ENCODE measurements around the gene XPO1.
"Not testable (repeated sequence)": the region's sequence is repeated elsewhere in the genome, so short reads cannot be mapped to it uniquely, and the experiment has no call there.

The XPO1 gene

GRCh38 chr2:61465045-61465444 is 73.1 kb downstream of the XPO1 start:
- no peak for DNase-seq

- no peak for DNase-seq
These were observed 74.2 kb downstream of the XPO1 start for GRCh38 chr2:61463769-61464475.

GRCh38 chr2:61461404-61461803 is 76.8 kb downstream of the XPO1 start:
- DNase-seq = no peak

GRCh38 chr2:61460163-61460562 is 78.0 kb downstream of the XPO1 start:
- DNase-seq = no peak

GRCh38 chr2:61456746-61457420 is 81.3 kb downstream of the XPO1 start:
- no peak for DNase-seq

- no peak for DNase-seq
These were observed 81.9 kb downstream of the XPO1 start for GRCh38 chr2:61456070-61456745.

- not testable (repeated sequence) for DNase-seq
These were observed 83.2 kb downstream of the XPO1 start for GRCh38 chr2:61454972-61455371.

- DNase-seq = no peak
These were observed 83.8 kb downstream of the XPO1 start for GRCh38 chr2:61454383-61454782.

GRCh38 chr2:61452392-61452791 is 85.8 kb downstream of the XPO1 start:
- DNase-seq = no peak

GRCh38 chr2:61451178-61451577 is 87.0 kb downstream of the XPO1 start:
- DNase-seq = no peak

GRCh38 chr2:61450144-61450543 is 88.0 kb downstream of the XPO1 start:
- DNase-seq = no peak

GRCh38 chr2:61448229-61448628 is 89.9 kb downstream of the XPO1 start:
- DNase-seq = no peak

GRCh38 chr2:61446971-61447370 is 91.2 kb downstream of the XPO1 start:
- not testable (repeated sequence) for DNase-seq

GRCh38 chr2:61443342-61444041 is 94.7 kb downstream of the XPO1 start:
- DNase-seq = no peak

GRCh38 chr2:61439241-61440002 is 98.7 kb downstream of the XPO1 start:
- DNase-seq = no peak

GRCh38 chr2:61438670-61439069 is 99.5 kb downstream of the XPO1 start:
- no peak for DNase-seq

GRCh38 chr2:61437170-61437569 is 101.0 kb downstream of the XPO1 start:
- DNase-seq = no peak

- no peak for DNase-seq
These were observed 102.1 kb downstream of the XPO1 start for GRCh38 chr2:61436092-61436491.

GRCh38 chr2:61435291-61435690 is 102.9 kb downstream of the XPO1 start:
- DNase-seq = no peak

- DNase-seq = no peak
These were observed 103.8 kb downstream of the XPO1 start for GRCh38 chr2:61434314-61434713.

- no peak for DNase-seq
These were observed 104.5 kb downstream of the XPO1 start for GRCh38 chr2:61433606-61434005.

GRCh38 chr2:61432990-61433389 is 105.2 kb downstream of the XPO1 start:
- DNase-seq = no peak

GRCh38 chr2:61431345-61431744 is 106.8 kb downstream of the XPO1 start:
- DNase-seq = no peak

All from NCI-H1436 (cell line).